LHCN-M2 (cell line): Measurements from ENCODE around the gene PPP1R9B. TPM values are rescaled to one million over a fixed set of nuclear protein-coding genes. Genes with fewer than 3 reads are reported as not detected.

Experiments used
- DNase-seq: peaks from one replicate; pipeline ENCODE4 v3.0.0-alpha.2; 2012; ENCODE audit warnings: low read depth
- total RNA-seq: library from RNA; depleted of rRNA; stranded (reverse); fragments of >200 nt; gene quantifications from 2 replicates; pipeline ENCODE4 v1.2.3, GENCODE V29; 2014

PPP1R9B gene
- total RNA-seq, 1 experiment from 2014 or later, result 42.7 TPM

GRCh38 chr17:50143461-50144176, 6.9 kb downstream of the PPP1R9B start:
- no peak for DNase-seq

- DNase-seq, result no peak
Observed at GRCh38 chr17:50141745-50142110, 8.7 kb downstream of the PPP1R9B start.

DNA sequence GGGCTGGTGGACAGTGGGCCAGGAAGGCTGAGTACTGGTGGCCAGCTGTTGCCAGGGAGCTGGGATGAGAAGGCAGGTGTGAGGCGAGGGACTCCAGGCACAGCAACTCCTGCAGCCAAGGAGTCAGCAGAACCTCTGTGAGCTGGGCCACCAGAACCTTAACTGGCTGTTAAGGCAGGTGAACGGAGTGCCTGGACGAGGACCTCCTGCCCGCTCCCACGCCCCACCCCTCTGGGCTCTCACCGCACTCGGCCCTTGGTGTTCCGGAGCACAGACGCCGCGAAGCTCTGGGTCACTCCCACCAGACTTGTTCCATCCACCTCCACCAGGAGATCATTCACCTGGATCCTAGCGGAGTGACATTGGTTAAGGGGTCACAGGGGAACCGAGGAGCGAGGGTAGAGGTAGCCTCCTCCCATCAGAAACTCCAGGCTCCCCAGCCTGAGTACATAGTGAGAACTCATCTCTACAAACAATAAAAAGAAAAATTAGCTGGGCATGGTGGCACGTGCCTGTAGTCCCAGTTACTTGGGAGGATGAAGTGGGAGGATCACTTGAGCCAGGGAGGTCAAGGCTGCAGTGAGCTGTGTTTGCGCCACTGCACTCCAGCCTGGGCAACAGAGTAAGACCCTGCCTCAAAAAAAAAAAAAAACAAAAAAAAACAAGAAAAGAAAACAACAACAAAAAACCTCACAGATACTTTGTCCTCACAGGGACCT, 9.3 kb downstream of the PPP1R9B start:
- no peak for DNase-seq

DNA sequence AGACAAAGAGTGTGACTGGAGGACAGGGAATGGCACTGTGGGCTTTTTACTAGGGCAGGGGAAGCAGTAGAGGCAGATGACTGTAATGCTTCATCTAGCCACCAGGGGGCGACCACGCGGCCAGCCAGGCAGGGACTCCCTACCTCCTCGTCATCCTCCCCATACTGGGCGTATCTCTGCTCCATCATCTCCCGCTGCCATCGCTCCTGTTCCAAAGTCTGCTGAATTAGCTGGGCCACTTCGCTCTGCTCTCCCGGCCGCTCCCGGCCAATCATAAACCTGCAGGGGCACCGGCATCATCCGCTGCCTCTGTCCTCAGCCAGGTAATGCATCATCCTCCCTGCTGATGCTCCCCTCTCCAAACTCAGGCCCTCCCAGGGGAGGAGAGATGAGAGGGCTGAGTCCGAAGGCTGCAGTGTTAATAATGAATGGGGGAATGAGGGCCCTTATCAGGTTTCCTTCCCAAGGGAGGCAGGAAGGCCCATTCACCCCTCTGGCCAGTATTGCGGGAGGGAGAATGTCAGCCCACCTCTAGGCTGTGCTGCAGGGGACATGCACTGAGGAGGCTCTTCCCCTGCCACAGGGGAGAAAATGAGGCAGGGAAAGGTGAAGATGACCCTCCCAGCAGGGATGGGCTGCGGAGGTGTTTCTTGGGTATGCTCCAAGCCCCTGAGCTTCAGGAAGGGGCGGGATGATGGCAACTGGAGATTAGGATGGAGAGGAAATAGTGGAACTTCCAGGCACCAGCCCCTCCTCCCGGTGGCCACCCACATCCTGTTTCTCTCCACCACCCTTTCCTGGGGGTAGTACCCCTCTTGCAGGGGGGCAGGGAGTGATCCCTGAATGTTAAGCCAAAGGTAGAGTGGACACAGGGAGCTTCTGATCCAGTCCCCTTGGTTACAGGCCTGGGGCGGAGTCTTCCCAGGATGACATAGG, 10.3 kb downstream of the PPP1R9B start:
- peak; percentile 67 for DNase-seq

DNA sequence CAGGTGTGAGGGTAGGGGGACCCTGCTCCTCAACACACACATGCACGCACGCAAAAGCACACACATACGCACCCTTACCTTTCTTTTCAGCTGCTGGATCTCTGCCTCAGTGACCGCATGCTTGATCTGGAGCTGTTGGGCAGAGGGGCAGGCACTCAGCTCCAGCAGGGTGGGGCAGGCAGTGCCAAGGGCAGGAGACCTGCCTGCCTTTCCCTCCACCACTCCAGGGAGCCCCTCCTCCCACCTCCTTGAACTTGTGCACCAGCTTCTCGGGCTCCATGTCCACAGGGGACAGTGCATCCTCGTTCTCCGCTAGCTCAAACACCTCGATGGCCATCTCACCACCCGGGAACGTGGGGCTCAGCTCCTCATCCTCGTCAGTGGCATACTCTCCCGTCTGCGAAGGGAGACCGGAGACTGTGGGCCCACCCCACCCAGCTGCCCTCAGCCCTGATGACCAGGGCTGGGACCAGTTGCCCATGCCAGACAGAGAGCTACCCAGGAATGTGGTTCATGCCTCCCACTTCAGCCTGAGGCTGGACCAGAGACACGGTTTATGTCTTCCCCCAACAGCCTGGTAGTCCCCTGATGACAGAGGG, 11.2 kb downstream of the PPP1R9B start:
- DNase-seq, result no peak

DNA sequence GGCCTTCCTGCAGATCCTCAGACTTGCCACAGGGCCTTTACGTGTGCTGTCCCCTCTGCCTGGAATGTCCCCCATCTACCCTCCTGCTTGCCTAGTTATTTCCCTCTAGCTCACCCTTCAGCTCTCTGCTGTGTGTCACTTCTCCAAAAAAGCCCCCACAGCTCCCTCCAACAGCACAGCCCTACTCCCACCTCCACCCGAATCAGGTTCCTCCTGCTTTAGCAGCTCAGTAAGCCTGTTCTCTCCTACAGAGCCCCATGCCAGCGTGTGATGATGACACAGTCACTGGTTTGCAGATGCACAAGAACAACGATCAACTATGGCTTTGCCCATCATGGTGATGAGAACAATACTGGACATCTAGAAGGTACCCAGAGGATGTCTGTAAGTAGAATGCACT, 13.4 kb downstream of the PPP1R9B start:
- DNase-seq, result no peak

DNA sequence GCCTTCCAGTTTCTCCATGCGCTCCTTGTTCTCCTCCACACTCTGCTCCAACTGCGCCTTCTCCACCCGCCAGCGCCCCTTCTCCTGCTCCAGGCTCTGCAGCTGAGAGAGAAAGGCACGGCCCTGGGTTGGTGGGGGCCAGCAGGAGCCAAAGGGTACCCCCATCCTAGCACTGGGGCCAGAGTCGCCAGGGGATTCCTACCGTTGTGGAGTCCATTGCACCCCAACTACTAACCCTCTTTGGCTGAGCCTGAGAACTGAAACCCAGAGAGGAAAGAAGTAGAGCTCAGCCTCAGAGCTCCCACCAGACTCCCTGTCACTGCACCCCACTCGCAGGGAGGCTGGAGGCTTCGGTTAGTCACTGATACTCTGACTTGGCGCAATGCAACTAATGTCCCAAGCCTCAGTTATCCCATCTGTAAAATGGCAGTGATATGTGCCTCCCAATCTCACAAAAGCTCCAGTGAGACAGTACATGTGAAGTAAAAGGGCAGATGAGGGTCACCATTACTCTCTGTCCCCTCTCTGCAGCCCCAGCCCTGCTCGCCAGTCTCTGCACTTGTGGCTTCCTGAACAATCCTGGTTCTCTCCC, 14.3 kb downstream of the PPP1R9B start:
- DNase-seq, result no peak

DNA sequence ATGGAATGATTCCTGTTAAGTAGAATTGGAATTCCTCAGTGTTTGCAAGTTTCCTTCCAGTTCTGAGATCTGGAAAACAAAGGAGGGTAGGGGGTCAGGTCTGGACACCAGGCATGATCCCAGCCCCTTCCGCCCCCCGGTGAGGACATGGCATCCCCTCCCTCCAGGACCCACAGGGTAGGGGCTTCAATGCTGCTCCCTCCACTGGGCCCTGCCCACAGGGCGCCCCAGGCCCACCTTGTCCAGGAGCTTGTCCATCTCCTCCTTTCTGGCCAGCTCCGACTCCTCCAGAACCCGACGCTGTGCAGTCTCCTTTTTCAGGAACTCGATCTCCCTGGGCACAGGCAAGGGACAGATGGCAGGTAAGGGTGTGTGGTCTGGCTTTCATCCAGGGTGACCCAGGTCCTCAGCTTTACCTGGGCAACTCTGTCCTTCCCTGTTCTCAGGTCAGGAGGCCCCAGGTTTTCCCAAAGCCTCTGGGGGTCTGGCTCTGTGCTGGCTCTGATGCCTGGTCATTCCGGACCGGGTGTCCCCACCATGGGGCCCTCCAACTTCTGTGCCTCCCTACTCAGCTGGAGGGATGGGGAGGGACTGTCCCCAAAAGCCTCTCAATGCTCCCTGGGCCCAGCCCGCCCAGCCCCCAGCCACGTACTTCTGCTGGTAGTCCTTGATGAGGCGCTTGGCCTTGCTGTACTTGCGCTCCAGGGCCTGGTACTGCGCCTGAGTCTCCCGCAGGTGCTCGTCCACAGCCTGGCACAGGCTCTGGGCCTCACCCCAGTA, 15.0 kb downstream of the PPP1R9B start:
- no peak for DNase-seq

DNA sequence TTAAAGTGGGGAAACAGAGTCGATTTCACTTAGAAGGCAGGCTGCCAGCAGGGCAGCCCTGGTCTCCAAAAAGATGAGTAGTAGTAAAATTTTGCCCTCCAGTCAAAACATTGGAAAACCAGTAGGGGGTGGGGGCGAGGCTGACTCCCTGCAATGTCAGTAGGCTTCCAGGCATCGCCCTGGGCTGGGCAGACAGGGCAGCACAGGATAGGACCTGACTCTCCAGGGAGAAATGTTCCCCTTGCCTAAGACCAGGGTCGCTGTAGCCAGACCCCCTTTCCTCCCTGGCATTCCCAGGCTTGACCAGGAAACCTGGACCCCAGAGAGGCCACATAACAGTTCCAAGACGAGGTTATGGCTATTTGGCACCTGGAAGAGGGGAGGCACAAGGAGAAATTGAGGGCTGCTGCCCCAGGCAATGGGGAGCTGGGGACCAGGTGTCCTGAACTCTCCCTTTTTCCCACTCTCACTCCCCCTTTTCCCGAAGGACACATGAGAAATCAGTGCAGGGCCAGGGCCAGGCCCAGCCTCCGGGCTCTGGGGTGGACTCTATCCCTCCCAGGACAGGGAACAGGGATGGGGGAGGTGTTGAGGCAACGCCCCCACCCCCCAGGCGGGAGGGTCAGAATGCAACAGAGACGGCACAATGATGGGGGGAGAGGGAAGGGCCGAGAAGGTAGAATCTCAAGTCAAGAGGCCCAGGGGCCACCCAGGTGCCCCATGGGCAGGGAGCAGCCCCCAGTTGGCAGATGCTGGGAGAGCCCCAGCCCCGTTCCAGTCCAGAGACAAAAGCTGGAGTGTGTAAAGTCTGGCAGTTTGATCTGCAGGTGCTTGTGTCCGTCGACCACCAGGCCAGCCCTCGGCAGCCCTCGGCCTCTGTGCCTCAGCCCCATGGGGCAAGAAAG, 16.0 kb downstream of the PPP1R9B start:
- DNase-seq, result no peak

GRCh38 chr17:50133769-50134099, 16.7 kb downstream of the PPP1R9B start:
- DNase-seq, result no peak

DNA sequence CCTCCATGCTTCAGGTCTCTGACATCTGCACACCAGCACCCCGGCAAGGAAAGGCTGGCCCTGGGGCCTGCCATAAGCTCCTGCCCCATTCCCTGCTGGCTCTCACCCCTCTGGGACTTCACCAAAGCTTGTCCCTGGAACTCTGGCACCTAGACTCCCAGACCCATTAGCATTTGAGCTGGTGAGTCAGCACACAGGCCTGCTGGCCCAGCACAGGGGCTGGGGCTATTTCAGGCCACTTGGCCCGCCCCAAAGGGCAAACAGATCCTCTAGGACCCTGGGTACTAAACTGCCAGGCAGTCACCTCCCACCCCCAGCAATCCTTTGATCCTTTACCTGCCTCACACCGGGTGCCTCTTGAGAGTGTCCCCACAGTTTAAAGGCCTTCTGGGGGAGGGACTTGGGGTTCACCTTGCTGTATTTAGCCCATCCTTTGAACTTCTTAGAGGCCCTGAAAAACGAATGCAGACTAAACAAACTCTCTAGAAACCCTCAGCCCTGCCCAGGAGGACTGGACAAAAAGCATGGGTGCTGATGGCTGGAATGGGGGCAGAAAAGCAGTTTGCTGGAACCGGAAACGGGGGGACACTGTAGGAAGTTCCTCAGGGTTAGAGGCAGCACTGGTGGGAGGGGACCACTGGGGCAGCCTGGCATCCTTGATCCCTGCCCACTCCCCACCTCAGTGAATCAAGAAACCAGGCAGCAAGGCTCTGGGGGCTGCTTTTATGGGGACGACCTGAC, 17.3 kb downstream of the PPP1R9B start:
- peak; percentile 57 for DNase-seq

DNA sequence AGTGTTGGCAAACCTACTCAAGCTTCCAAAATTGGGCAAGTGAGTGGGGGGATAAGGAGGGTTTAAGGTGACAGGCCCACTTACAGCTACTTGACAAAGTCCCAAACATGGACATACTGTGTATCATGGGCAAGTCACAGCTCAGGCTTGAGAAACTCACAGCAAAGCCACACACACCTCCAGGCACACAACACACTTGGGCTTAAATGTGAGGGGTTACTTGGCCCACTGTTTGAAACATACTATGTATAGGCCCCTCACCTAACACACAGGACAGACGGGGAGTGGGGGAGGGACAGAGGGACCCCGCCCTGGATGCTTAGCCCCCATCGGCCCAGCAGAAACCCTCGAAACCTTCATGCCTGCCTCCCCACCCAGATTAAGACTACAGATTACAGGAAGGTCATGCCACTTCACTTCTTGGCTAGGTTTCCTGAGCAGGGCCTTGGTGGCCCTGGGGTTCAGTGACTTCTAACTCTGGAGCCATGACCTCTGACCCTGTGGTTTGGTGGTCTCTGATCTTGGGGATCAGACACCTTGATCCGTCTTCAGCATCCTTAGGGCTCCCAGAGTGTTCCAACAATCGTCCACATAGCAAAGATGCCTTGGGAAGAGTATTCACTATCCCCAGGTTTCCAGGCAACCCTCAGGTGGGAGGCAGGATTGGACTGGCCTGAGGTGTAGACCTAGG, 18.2 kb downstream of the PPP1R9B start:
- no peak for DNase-seq

DNA sequence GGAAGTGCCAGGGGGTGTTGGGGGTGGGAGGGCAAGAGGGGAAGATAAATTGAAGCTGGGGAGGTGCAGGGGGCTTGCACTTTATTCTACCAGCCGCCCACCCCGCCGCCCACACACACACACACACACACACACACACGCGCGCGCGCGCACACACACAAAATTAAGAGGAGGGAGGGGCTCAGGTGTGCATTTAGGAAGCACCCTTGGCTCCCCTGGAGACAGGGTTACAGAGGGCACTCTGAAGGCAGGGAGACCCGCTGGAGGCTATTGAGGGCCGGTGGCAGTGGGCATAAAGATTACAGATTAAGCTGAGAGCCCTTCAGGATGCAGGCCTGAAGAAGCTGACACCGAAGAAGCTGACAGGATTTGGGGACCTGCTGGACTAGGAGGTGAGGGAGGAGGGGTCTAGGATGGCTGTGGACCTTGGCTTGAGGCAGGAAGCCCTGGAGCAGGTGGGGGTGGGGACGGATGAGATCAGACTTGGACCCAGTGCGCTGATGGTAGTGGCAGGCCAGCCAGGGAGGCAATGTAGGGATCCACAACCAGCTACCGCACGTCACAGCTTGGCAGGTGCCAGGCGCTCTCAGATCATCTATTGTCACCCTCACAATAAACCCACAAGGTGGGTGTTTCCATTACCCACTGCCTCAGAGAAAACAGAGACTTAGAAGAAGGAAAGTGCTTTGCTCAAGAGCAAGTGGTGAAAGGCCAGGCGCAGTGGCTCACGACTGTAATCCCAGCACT, 19.7 kb downstream of the PPP1R9B start:
- no peak for DNase-seq

DNA sequence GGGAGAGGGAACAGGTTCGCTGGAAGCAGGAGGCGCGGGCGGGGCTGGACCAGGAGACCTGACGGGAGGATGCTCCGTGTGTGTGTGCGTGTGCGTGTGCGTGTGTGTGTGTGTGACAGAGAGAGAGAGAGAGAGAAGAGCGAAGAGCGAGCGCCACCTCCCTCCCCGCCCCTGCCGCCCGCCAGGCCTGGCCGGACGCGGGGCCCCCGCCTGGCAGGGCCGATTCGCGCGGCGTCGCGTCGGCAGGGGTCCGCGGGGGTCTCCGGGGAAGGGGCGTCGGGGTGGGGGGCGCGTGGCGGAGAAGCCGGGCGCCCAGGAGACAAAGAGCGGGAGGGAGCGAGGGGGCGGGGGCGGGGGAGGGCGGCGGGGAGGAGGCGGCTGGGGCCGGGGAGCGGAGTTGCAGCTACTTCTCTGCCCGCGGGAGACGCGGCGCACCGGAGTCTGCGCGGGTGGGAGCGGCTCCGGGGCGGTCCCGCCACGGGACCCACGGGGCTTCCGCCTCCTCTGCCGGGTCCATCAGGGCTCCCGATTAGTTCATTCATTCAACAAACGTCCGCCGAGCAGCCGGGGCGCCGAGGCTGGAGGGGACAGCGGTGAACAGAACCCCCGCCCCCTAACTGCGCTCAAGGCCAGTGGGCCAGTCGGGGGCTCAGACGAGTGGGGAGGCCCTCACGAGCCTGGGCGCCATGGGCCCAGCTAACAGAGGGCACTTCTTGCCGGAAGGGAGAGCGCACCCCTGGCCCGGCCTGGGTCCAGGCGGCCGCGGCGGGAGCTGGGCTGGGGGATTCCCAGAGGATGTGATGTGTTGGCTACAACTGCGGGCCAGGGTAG, 20.5 kb downstream of the PPP1R9B start, which contains the start of gene SAMD14:
TSS of gene SAMD14 (minus strand) at position 433 of the 831 bp plus-strand sequence. CDS start 5,201 bp downstream, outside the sequence.
- peak; percentile 42 for DNase-seq

DNA sequence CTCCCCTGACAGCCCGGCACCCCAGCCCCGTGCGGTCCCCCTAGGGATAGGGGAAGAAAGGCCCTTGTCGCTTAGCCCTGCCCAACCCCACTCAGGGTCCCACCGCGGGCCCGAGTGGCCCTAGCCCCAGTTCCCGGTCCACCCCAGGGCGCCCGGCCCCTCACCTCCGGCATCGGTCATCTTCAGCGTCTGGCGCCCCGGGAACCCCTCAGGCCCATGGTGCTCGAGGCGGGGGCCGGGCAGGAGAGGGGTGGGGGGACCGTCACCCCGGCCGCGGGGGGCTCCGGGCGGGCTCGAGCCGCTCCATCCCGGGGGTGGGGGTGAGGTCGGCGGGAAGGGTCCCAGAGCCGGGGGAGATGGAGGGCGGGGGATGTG, 21.1 kb downstream of the PPP1R9B start:
- DNase-seq, result no peak
